Ramos (cell line): Measurements from ENCODE around the gene DMRTB1.

Experiments
- in situ Hi-C: fragments of 300-500 bp; cut with MboI; formaldehyde crosslinking; loops from one replicate; pipeline ENCODE4 v1.14.3; 2022; ENCODE audit warnings: low sequenced_read_pairs; ENCODE audit not compliant: unreplicated experiment

DMRTB1 gene

GRCh38 chr1:53462769-53463501 lies 3.7 kb downstream of the DMRTB1 start:
- in situ Hi-C loops = no loop called here

- in situ Hi-C loops = no loop called here
Observed at GRCh38 chr1:53463961-53464899, 5.0 kb downstream of the DMRTB1 start.

GRCh38 chr1:53465023-53465957 lies 6.1 kb downstream of the DMRTB1 start:
- in situ Hi-C loops = no loop called here

- in situ Hi-C loops = no loop called here
Observed at GRCh38 chr1:53467391-53467790, 8.2 kb downstream of the DMRTB1 start.

GRCh38 chr1:53468374-53468773 lies 9.2 kb downstream of the DMRTB1 start:
- in situ Hi-C loops = no loop called here

- in situ Hi-C loops = no loop called here
Observed at GRCh38 chr1:53469373-53469772, 10.2 kb downstream of the DMRTB1 start.

- in situ Hi-C loops = no loop called here
Observed at GRCh38 chr1:53470155-53470554, 11.0 kb downstream of the DMRTB1 start.

GRCh38 chr1:53470584-53470983 lies 11.4 kb downstream of the DMRTB1 start:
- in situ Hi-C loops = no loop called here

GRCh38 chr1:53471000-53471399 lies 11.8 kb downstream of the DMRTB1 start:
- in situ Hi-C loops = no loop called here

GRCh38 chr1:53473463-53473862 lies 14.3 kb downstream of the DMRTB1 start:
- in situ Hi-C loops = no loop called here

- in situ Hi-C loops = loop anchor here (25.0 kb wide), 1 partner anchor 487 kb away; no protein-coding TSS in a partner anchor
Observed at GRCh38 chr1:53475664-53476063, 16.5 kb downstream of the DMRTB1 start.

- in situ Hi-C loops = loop anchor here (25.0 kb wide), 1 partner anchor 486 kb away; no protein-coding TSS in a partner anchor
Observed at GRCh38 chr1:53476579-53476978, 17.4 kb downstream of the DMRTB1 start.

GRCh38 chr1:53477651-53478501 lies 18.7 kb downstream of the DMRTB1 start:
- in situ Hi-C loops = loop anchor here (25.0 kb wide), 1 partner anchor 484 kb away; no protein-coding TSS in a partner anchor

GRCh38 chr1:53478502-53478818 lies 19.3 kb downstream of the DMRTB1 start:
- in situ Hi-C loops = loop anchor here (25.0 kb wide), 1 partner anchor 484 kb away; no protein-coding TSS in a partner anchor

- in situ Hi-C loops = loop anchor here (25.0 kb wide), 1 partner anchor 482 kb away; no protein-coding TSS in a partner anchor
Observed at GRCh38 chr1:53480678-53481077, 21.5 kb downstream of the DMRTB1 start.

GRCh38 chr1:53481456-53481855 lies 22.3 kb downstream of the DMRTB1 start:
- in situ Hi-C loops = loop anchor here (25.0 kb wide), 1 partner anchor 481 kb away; no protein-coding TSS in a partner anchor

GRCh38 chr1:53482441-53483153 lies 23.4 kb downstream of the DMRTB1 start:
- in situ Hi-C loops = loop anchor here (25.0 kb wide), 1 partner anchor 480 kb away; no protein-coding TSS in a partner anchor

- in situ Hi-C loops = loop anchor here (25.0 kb wide), 1 partner anchor 479 kb away; no protein-coding TSS in a partner anchor
Observed at GRCh38 chr1:53483170-53483569, 24.0 kb downstream of the DMRTB1 start.
